Coronary artery (tissue), 2 donors: ENCODE results near the gene STX19.
"Not testable (repeated sequence)": the region's sequence is repeated elsewhere in the genome, so short reads cannot be mapped to it uniquely, and the experiment has no call there.

Experiments
- DNase-seq: peaks from one replicate; pipeline ENCODE4 v3.0.0-alpha.2; 2017; ENCODE audit warnings: low spot score
- H3K27ac ChIP-seq, 2 donors: fragments of 200-600 bp; sonication (generic); one replicate each; pipeline ENCODE4 v1.5.1; 2016 to 2019
- H3K4me3 ChIP-seq: fragments of 200-600 bp; sonication (generic); 2 replicates; pipeline ENCODE4 v1.5.1; 2016; ENCODE audit warnings: mild to moderate bottlenecking, moderate library complexity
- TF ChIP-seq, protein P1 (sequence below): fragments of 200-600 bp; sonication (generic); IDR thresholded peaks from one replicate; pipeline ENCODE4 v1.5.1; 2019; ENCODE audit warnings: antibody characterized with exemption

Gene STX19

DNA sequence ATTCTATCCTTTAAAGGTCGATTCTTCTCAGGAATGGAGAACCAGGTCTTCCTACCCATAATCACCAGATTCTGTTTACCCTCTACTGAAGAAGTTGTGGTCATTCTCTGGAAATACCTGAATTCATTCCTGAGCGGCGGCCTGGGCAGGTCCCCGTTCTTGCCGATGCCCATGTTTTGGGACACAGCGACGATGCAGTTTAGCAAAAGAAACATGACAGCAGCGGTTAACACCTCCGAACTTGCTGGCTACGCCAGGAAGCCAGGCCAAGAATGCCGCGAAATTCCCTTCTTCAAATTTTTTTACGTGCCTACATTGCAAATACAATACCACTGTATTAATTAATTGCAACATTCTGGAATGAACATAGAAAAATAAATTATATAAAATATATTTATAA is 32.9 kb upstream of the STX19 start:
- TF ChIP-seq, protein P1, sequence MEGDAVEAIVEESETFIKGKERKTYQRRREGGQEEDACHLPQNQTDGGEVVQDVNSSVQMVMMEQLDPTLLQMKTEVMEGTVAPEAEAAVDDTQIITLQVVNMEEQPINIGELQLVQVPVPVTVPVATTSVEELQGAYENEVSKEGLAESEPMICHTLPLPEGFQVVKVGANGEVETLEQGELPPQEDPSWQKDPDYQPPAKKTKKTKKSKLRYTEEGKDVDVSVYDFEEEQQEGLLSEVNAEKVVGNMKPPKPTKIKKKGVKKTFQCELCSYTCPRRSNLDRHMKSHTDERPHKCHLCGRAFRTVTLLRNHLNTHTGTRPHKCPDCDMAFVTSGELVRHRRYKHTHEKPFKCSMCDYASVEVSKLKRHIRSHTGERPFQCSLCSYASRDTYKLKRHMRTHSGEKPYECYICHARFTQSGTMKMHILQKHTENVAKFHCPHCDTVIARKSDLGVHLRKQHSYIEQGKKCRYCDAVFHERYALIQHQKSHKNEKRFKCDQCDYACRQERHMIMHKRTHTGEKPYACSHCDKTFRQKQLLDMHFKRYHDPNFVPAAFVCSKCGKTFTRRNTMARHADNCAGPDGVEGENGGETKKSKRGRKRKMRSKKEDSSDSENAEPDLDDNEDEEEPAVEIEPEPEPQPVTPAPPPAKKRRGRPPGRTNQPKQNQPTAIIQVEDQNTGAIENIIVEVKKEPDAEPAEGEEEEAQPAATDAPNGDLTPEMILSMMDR: no peak
- H3K27ac ChIP-seq: no peak overlapping the region
- no peak for DNase-seq
- H3K4me3 ChIP-seq: no peak overlapping the region

DNA sequence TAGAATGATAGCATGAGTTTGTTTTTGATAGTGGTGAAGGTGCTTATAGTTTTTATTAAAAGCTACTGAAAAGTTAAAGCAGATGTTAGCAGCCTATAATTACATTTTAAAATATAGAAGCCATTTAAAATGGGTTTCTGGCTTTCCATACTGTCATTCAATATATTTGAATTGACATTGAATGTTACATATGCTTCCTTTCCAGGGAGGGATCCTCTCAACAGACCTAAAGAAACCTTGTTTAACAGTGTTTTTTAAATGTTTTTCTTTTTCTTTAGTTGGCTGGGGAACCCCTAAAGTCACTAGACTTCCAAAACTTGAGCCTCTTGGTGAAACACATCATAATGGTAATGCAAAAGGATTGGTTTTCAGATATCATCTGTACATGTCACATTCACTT is 22.1 kb upstream of the STX19 start:
- TF ChIP-seq, protein P1: no peak
- no peak for DNase-seq
- no peak overlapping the region for H3K27ac ChIP-seq
- no peak overlapping the region for H3K4me3 ChIP-seq

DNA sequence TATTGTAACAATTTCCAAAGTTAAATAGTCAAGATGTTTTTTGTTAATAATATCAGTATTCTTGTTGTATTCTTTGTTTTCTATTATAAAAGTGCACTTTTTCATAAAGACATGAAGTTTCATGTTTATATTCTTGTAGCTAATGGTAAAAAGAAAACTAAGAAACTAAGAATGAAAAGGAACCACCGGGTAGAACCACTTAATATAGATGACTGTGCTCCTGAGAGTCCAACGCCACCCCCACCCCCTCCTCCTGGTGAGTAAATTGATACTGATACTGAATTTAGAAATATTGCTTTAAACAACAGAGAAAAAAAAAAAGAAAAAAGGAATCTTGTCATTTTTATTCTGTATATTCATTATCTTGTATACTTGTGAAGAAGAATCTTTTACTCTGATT is 20.9 kb upstream of the STX19 start:
- H3K4me3 ChIP-seq: no peak overlapping the region
- H3K27ac ChIP-seq: no peak overlapping the region
- DNase-seq: no peak
- TF ChIP-seq, protein P1: no peak

DNA sequence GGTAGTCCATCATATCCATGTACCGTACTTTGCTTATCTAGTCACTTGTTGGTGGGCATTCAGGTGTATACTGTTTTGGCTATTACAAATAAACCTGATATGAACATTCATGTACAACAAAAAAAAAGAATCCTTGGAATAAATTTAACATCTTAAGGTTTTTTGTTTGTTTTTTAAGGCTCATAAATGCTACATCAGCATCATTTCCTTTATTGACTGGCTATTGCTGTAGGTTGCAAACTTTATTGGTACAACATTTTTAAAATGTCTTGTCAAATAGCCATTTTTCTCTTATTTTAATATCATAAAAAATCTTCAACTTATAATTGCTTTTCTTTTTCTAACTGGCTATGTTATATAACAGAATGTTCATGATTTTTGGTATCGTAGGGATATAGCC is 18.1 kb upstream of the STX19 start:
- Histone ChIP-seq H3K27ac (no peak overlapping the region), H3K4me3 (no peak overlapping the region)
- TF ChIP-seq, protein P1: no peak
- no peak for DNase-seq

DNA sequence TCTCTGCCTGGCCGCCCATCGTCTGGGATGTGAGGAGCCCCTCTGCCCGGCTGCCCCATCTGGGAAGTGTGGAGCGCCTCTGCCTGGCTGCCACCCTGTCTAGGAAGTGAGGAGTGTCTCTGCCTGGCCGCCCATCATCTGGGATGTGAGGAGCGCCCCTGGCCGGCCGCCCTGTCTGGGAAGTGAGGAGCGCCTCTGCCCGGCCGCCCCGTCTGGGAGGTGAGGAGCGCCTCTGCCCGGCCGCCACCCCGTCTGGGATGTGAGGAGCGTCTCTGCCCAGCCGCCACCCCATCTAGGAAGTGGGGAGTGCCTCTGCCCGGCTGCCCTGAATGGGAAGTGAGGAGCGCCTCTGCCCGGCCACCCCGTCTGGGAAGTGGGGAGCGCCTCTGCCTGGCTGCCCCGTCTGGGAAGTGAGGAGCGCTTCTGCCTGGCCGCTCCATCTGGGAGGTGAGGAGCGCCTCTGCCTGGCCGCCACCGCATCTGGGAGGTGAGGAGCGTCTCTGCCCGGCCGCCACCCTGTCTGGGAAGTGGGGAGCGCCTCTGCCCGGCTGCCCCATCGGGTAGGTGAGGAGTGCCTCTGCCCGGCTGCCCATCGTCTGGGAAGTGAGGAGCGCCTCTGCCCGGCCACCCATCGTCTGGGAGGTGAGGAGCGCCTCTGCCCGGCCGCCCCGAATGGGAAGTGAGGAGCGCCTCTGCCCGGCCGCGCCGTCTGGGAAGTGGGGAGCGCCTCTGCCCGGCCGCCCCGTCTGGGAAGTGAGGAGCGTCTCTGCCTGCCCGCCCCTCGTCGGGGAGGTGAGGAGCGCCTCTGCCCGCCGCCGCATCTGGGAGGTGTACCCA is 15.9 kb upstream of the STX19 start:
- H3K4me3 ChIP-seq, DNase-seq, H3K27ac ChIP-seq: not testable (repeated sequence)

DNA sequence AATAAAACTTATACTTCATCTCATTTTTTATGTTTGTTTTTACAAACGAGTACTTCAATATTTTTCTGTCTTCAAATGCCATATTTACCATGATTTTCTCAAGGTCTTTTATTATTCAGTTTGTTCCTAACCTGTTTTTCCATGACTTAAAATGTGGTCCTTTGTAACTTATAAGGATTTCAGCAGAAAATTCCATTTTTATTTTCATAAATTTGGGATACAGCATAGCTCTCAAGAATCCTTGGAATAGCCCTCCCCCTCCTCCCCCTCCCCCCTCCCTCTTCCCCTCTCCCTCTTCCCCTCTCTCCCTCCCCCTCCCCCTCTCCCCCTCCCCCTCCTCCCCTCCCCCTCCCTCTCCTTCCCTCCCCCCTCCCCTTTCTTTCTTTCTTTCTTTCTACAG is 14.9 kb upstream of the STX19 start:
- H3K27ac ChIP-seq: no peak overlapping the region

DNA sequence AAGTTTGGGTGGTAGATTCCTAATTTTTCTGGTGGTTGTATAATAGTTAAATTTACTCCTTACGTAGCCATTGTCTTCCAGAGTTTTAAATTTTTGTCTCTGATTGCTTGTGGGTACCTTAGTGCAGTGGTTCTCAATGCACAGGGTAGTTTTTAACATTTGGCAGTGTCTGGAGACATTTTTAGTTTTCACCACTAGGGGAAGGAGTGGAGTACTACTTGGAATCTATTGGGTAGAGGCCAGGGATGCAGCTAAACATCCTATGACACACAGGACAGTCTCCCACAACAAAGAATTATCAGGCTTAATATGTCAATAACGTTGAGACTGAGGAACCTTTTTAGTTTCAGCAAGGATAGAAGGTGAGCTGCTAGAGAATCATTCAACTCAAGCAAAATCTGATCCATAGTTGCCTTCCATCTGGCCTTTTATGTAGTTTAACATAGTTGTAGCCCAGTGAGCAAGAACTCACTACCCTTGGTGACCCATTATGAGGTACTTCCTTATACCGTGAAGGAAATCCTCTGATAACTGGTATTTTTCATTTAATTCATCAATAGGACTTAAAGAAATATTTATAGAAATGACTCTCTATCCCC is 8.6 kb upstream of the STX19 start:
- H3K27ac ChIP-seq: no peak overlapping the region
- H3K4me3 ChIP-seq: no peak overlapping the region
- DNase-seq: no peak
- TF ChIP-seq, protein P1: no peak

More for the DNA sequence above, 14.9 kb upstream of the STX19 start:
- TF ChIP-seq, protein P1: no peak
- DNase-seq: no peak
- no peak overlapping the region for H3K4me3 ChIP-seq
